Glutamatergic neuron (in vitro differentiated cells): ENCODE measurements around the gene NPAS2. TPM values are rescaled to one million over a fixed set of nuclear protein-coding genes. Genes with fewer than 3 reads are reported as not detected.

ENCODE experiments used
- DNase-seq: peaks from one replicate; pipeline ENCODE4 v3.0.0; 2022
- H3K27ac Mint-ChIP-seq: one replicate; pipeline ENCODE4 v1.8.0; 2020; ENCODE audit warnings: mild to moderate bottlenecking, mixed read lengths, inconsistent platforms; ENCODE audit not compliant: unreplicated experiment
- H3K27me3 Mint-ChIP-seq: one replicate; pipeline ENCODE4 v1.8.0; 2020; ENCODE audit warnings: mild to moderate bottlenecking, moderate library complexity, mixed read lengths, inconsistent platforms; ENCODE audit not compliant: unreplicated experiment
- H3K36me3 Mint-ChIP-seq: one replicate; pipeline ENCODE4 v1.8.0; 2020; ENCODE audit warnings: mild to moderate bottlenecking, mixed read lengths, inconsistent platforms; ENCODE audit not compliant: unreplicated experiment
- H3K4me1 Mint-ChIP-seq: one replicate; pipeline ENCODE4 v1.8.0; 2020; ENCODE audit warnings: mild to moderate bottlenecking, low read depth, mixed read lengths, inconsistent platforms; ENCODE audit not compliant: unreplicated experiment
- H3K4me3 Mint-ChIP-seq: one replicate; pipeline ENCODE4 v1.8.0; 2020; ENCODE audit warnings: mild to moderate bottlenecking, mixed read lengths, inconsistent platforms; ENCODE audit not compliant: unreplicated experiment
- H3K9me3 Mint-ChIP-seq: one replicate; pipeline ENCODE4 v1.8.0; 2020; ENCODE audit warnings: mild to moderate bottlenecking, moderate library complexity, mixed read lengths, inconsistent platforms; ENCODE audit not compliant: unreplicated experiment
- CTCF ChIP-seq: fragments of 200-600 bp; sonication (generic); IDR thresholded peaks from one replicate; pipeline ENCODE4 v1.5.0; 2021; ENCODE audit not compliant: partially characterized antibody, unreplicated experiment
- total RNA-seq: library from RNA; stranded (reverse); fragmentation: NEBNext Ultra II Directional; extraction: Animal tissue kit (Norgen Biotek cat#: 25700); gene quantifications from one replicate; pipeline ENCODE4 v1.2.1, GENCODE V29; 2021; ENCODE audit not compliant: unreplicated experiment

Gene NPAS2
- total RNA-seq, 1 donor from 2014 or later = 0.54 TPM

GRCh38 chr2:100963026-100963375 lies 143.1 kb downstream of the NPAS2 start:
- Mint-ChIP-seq H3K4me1 (no peaks in the 10 kb centered on the region), H3K27me3 (no peaks in the 10 kb centered on the region), H3K36me3 (no peaks in the 10 kb centered on the region), H3K4me3 (no peak overlapping the region), H3K27ac (no peak overlapping the region), H3K9me3 (peaks cover 2% of the 10 kb centered on the region)
- no peak for TF ChIP-seq CTCF
- DNase-seq = no peak

- H3K36me3 Mint-ChIP-seq = no peaks in the 10 kb centered on the region
- peaks cover 2% of the 10 kb centered on the region for H3K9me3 Mint-ChIP-seq
- no peak for DNase-seq
- no peak overlapping the region for H3K27ac Mint-ChIP-seq
- H3K27me3 Mint-ChIP-seq = peaks cover under 1% of the 10 kb centered on the region
- H3K4me1 Mint-ChIP-seq = no peaks in the 10 kb centered on the region
- no peak for TF ChIP-seq CTCF
- no peak overlapping the region for H3K4me3 Mint-ChIP-seq
These were observed 144.3 kb downstream of the NPAS2 start for GRCh38 chr2:100964222-100964621.

- no peak overlapping the region for H3K4me3 Mint-ChIP-seq
- H3K4me1 Mint-ChIP-seq = no peaks in the 10 kb centered on the region
- H3K36me3 Mint-ChIP-seq = no peaks in the 10 kb centered on the region
- peaks cover 2% of the 10 kb centered on the region for H3K9me3 Mint-ChIP-seq
- no peak for DNase-seq
- TF ChIP-seq CTCF = no peak
- H3K27me3 Mint-ChIP-seq = peaks cover 2% of the 10 kb centered on the region
- no peak overlapping the region for H3K27ac Mint-ChIP-seq
These were observed 144.8 kb downstream of the NPAS2 start for GRCh38 chr2:100964681-100965169.

GRCh38 chr2:100965596-100965995 lies 145.7 kb downstream of the NPAS2 start:
- no peak overlapping the region for H3K27ac Mint-ChIP-seq
- no peak for DNase-seq
- TF ChIP-seq CTCF = no peak
- peaks cover 2% of the 10 kb centered on the region for H3K9me3 Mint-ChIP-seq
- H3K4me3 Mint-ChIP-seq = no peak overlapping the region
- no peaks in the 10 kb centered on the region for H3K36me3 Mint-ChIP-seq
- peaks cover 2% of the 10 kb centered on the region for H3K27me3 Mint-ChIP-seq
- H3K4me1 Mint-ChIP-seq = no peaks in the 10 kb centered on the region

GRCh38 chr2:100967716-100968115 lies 147.8 kb downstream of the NPAS2 start:
- Mint-ChIP-seq H3K27ac (no peak overlapping the region), H3K4me1 (no peaks in the 10 kb centered on the region), H3K27me3 (peaks cover 2% of the 10 kb centered on the region), H3K9me3 (no peaks in the 10 kb centered on the region), H3K4me3 (no peak overlapping the region), H3K36me3 (no peaks in the 10 kb centered on the region)
- no peak for DNase-seq
- no peak for TF ChIP-seq CTCF
